GM10847 (cell line): ENCODE data around the gene ARHGEF10L.

ENCODE experiments used
- POLR2A ChIP-seq: IDR thresholded peaks from 2 replicates; pipeline ENCODE4 v1.6.1; 2011; ENCODE audit not compliant: insufficient read length; ENCODE audit errors: extremely low read depth

The ARHGEF10L gene

GRCh38 chr1:17743008-17743647 is 203.6 kb downstream of the ARHGEF10L start:
- TF ChIP-seq POLR2A: no peak

GRCh38 chr1:17743925-17744324 is 204.4 kb downstream of the ARHGEF10L start:
- no peak for TF ChIP-seq POLR2A

GRCh38 chr1:17744666-17745478 is 205.4 kb downstream of the ARHGEF10L start:
- TF ChIP-seq POLR2A: no peak

- no peak for TF ChIP-seq POLR2A
These were observed 206.0 kb downstream of the ARHGEF10L start for GRCh38 chr1:17745479-17745955.

- no peak for TF ChIP-seq POLR2A
These were observed 207.4 kb downstream of the ARHGEF10L start for GRCh38 chr1:17746920-17747319.
